H1 (cell line): Measurements from ENCODE around the gene QSOX1. TPM values are rescaled to one million over a fixed set of nuclear protein-coding genes. Genes with fewer than 3 reads are reported as not detected.
A peak's percentile ranks its signal among the peaks of the same experiment; 100 is the strongest.

ENCODE experiments used
- CTCF ChIA-PET: fragments of 300-600 bp; sonication (Branson Sonifier 250); formaldehyde crosslinking; loops from one replicate; lab custom pipeline; 2021; ENCODE audit not compliant: partially characterized antibody; lab: Charles Lee
- POLR2A ChIA-PET: fragments of 300-600 bp; sonication (Branson Sonifier 250); formaldehyde crosslinking; loops from one replicate; lab custom pipeline; 2021; ENCODE audit warnings: inconsistent platforms; ENCODE audit not compliant: partially characterized antibody; lab: Charles Lee
- DNase-seq, 2 experiments: peaks; one replicate each; pipeline versions ENCODE4 v3.0.0 to v3.0.0-alpha.2; 2010 to 2022; ENCODE audit warnings: low spot score in 2 of 2, low read depth in 1 of 2, mixed read lengths in 1 of 2
- FAIRE-seq: peaks from 2 replicates; lab custom pipeline; 2011; peaks lifted over from hg19 to GRCh38; lab: Jason Lieb, UNC
- H2AFZ ChIP-seq: 2 replicates; pipeline ENCODE4 v1.8.1; 2012; ENCODE audit warnings: low read length, inconsistent platforms
- H2AK5ac ChIP-seq: 2 replicates; pipeline ENCODE4 v1.6.1; 2013; ENCODE audit warnings: low read depth, low read length
- H2BK120ac ChIP-seq: replicated peaks from 2 replicates; pipeline ENCODE3; 2013; ENCODE audit warnings: low read depth, low read length, inconsistent platforms
- H2BK12ac ChIP-seq: 2 replicates; pipeline ENCODE4 v1.6.1; 2013; ENCODE audit warnings: low read depth, low read length
- H2BK15ac ChIP-seq: 2 replicates; pipeline ENCODE4 v1.6.1; 2013; ENCODE audit warnings: low read length
- H2BK20ac ChIP-seq: 2 replicates; pipeline ENCODE4 v1.6.1; 2013; ENCODE audit warnings: low read length
- H2BK5ac ChIP-seq: 2 replicates; pipeline ENCODE4 v1.6.1; 2013; ENCODE audit warnings: low read depth, low read length
- H3K14ac ChIP-seq: 2 replicates; pipeline ENCODE4 v1.6.1; 2013; ENCODE audit warnings: inconsistent platforms; ENCODE audit not compliant: insufficient read length
- H3K18ac ChIP-seq: 2 replicates; pipeline ENCODE4 v1.6.1; 2013; ENCODE audit warnings: low read length; ENCODE audit errors: extremely low read depth
- H3K23ac ChIP-seq: 2 replicates; pipeline ENCODE4 v1.6.1; 2013; ENCODE audit warnings: inconsistent platforms; ENCODE audit not compliant: insufficient read length
- H3K23me2 ChIP-seq: 2 replicates; pipeline ENCODE4 v1.6.1; 2013; ENCODE audit warnings: low read depth, low read length
- H3K27ac ChIP-seq: 2 replicates; pipeline ENCODE4 v1.6.1; 2011; ENCODE audit warnings: low read depth, low read length, inconsistent platforms
- H3K27me3 ChIP-seq, 4 experiments: replicated peaks in 1 of 4; 1 replicate in 1 of 4; 2 replicates in 3 of 4; pipeline versions ENCODE4 v1.6.1 to v1.8.1; 2011 to 2013; ENCODE audit warnings: low read length in 3 of 4, mild to moderate bottlenecking in 3 of 4, inconsistent platforms in 2 of 4, mixed read lengths in 2 of 4, moderate library complexity in 1 of 4; ENCODE audit not compliant: control insufficient read depth in 3 of 4, insufficient read depth in 3 of 4; ENCODE audit errors: extremely low read depth in 1 of 4
- H3K36me3 ChIP-seq, 4 experiments: 2 replicates each; pipeline versions ENCODE4 v1.6.1 to v1.8.1; 2011 to 2013; ENCODE audit warnings: mild to moderate bottlenecking in 4 of 4, low read length in 3 of 4, moderate library complexity in 2 of 4, control low read depth in 1 of 4, inconsistent platforms in 1 of 4; ENCODE audit not compliant: insufficient read depth in 4 of 4, control insufficient read depth in 2 of 4
- H3K4ac ChIP-seq: replicated peaks from 2 replicates; pipeline ENCODE3; 2013; ENCODE audit warnings: low read length, low read depth, mixed read lengths, inconsistent platforms; ENCODE audit not compliant: insufficient read length
- H3K4me1 ChIP-seq, 4 experiments: replicated peaks in 1 of 4; 1 replicate in 1 of 4; 2 replicates in 3 of 4; pipeline versions ENCODE4 v1.6.1 to v1.8.1; 2011 to 2013; ENCODE audit warnings: low read length in 3 of 4, inconsistent platforms in 2 of 4, mixed read lengths in 1 of 4; ENCODE audit not compliant: insufficient read depth in 4 of 4, control insufficient read depth in 3 of 4
- H3K4me2 ChIP-seq, 2 experiments: 2 replicates each; pipeline versions ENCODE4 v1.6.1 to v1.8.1; 2011 to 2013; ENCODE audit warnings: low read depth in 2 of 2, low read length in 2 of 2, control low read depth in 1 of 2, inconsistent platforms in 1 of 2, mild to moderate bottlenecking in 1 of 2; ENCODE audit not compliant: insufficient read depth in 1 of 2
- H3K4me3 ChIP-seq, 4 experiments: fragments of 200-600, 300-600 bp in 1 of 4; sonication (generic), shearing (Covaris generic), sonication (Bioruptor Twin) in 1 of 4; 2 replicates each; pipeline versions ENCODE4 v1.5.1 to v1.8.1; 2011 to 2016; ENCODE audit warnings: low read length in 4 of 4, low read depth in 3 of 4, control low read depth in 2 of 4, inconsistent platforms in 2 of 4, mild to moderate bottlenecking in 2 of 4, mixed read lengths in 1 of 4, moderate library complexity in 1 of 4; ENCODE audit not compliant: insufficient read depth in 2 of 4; ENCODE audit errors: extremely low read depth in 1 of 4
- H3K56ac ChIP-seq: replicated peaks from 2 replicates; pipeline ENCODE3; 2013; ENCODE audit warnings: low read depth, mild to moderate bottlenecking, mixed read lengths, low read length, inconsistent platforms; ENCODE audit not compliant: insufficient read length
- H3K79me1 ChIP-seq: 2 replicates; pipeline ENCODE4 v1.6.1; 2013; ENCODE audit warnings: low read depth, low read length, control low read depth
- H3K79me2 ChIP-seq, 2 experiments: 2 replicates each; pipeline versions ENCODE4 v1.6.1 to v1.8.1; 2012 to 2013; ENCODE audit warnings: low read length in 2 of 2, mild to moderate bottlenecking in 2 of 2, inconsistent platforms in 1 of 2; ENCODE audit not compliant: insufficient read depth in 2 of 2, control insufficient read depth in 1 of 2
- H3K9ac ChIP-seq, 4 experiments: replicated peaks in 1 of 4; 1 replicate in 1 of 4; 2 replicates in 3 of 4; pipeline versions ENCODE4 v1.6.1 to v1.8.1; 2011 to 2013; ENCODE audit warnings: low read depth in 3 of 4, low read length in 3 of 4, control low read depth in 2 of 4, mild to moderate bottlenecking in 2 of 4, moderate library complexity in 2 of 4, inconsistent platforms in 1 of 4; ENCODE audit errors: extremely low read depth in 1 of 4
- H3K9me3 ChIP-seq, 2 experiments: 2 replicates each; pipeline versions ENCODE4 v1.6.1 to v1.8.1; 2012 to 2013; ENCODE audit warnings: mild to moderate bottlenecking in 2 of 2, moderate library complexity in 2 of 2, control low read depth in 1 of 2, inconsistent platforms in 1 of 2, low read depth in 1 of 2, low read length in 1 of 2, mixed read lengths in 1 of 2; ENCODE audit not compliant: insufficient read depth in 2 of 2
- H4K20me1 ChIP-seq, 2 experiments: replicated peaks in 1 of 2; 2 replicates each; pipeline versions ENCODE3 to v1.8.1; 2011 to 2013; ENCODE audit warnings: inconsistent platforms in 2 of 2, low read length in 2 of 2, mild to moderate bottlenecking in 1 of 2; ENCODE audit not compliant: insufficient read depth in 2 of 2, control insufficient read depth in 1 of 2
- H4K5ac ChIP-seq: 2 replicates; pipeline ENCODE4 v1.6.1; 2013; ENCODE audit warnings: low read length, low read depth, mixed read lengths, inconsistent platforms; ENCODE audit not compliant: insufficient read length
- H4K8ac ChIP-seq: 2 replicates; pipeline ENCODE4 v1.8.0; 2013; ENCODE audit warnings: mild to moderate bottlenecking, moderate library complexity, low read length, inconsistent platforms; ENCODE audit not compliant: insufficient read depth; ENCODE audit errors: extremely low read depth
- H4K91ac ChIP-seq: replicated peaks from 2 replicates; pipeline ENCODE3; 2013; ENCODE audit warnings: low read length, mixed read lengths, inconsistent platforms; ENCODE audit not compliant: insufficient read length
- ATF2 ChIP-seq: IDR thresholded peaks from 2 replicates; pipeline ENCODE4 v1.6.1; 2012; ENCODE audit warnings: low read length, inconsistent platforms
- CREB1 ChIP-seq: IDR thresholded peaks from 2 replicates; pipeline ENCODE4 v1.6.1; 2012; ENCODE audit warnings: inconsistent platforms
- POLR2AphosphoS5 ChIP-seq: IDR thresholded peaks from 2 replicates; pipeline ENCODE4 v1.6.1; 2011; ENCODE audit warnings: low read depth, low read length
- RBBP5 ChIP-seq: IDR thresholded peaks from 2 replicates; pipeline ENCODE4 v1.7.1; 2012; ENCODE audit warnings: low read depth, mild to moderate bottlenecking, inconsistent platforms, low read length, moderate library complexity, borderline replicate concordance
- SP1 ChIP-seq: IDR thresholded peaks from 2 replicates; pipeline ENCODE4 v1.6.1; 2011; ENCODE audit warnings: low read depth, low read length
- TBP ChIP-seq: IDR thresholded peaks from 2 replicates; pipeline ENCODE4 v1.6.1; 2011; ENCODE audit warnings: low read depth, low read length, improper control_type of control experiment
- WGBS, 2 experiments: shearing (Covaris generic) in 1 of 2; methylation state at CpG; one replicate each; pipeline versions ENCODE4 v1.1.6 to v1.1.7; 2013 to 2015; ENCODE audit warnings: low lambda C conversion rate in 2 of 2, mixed read lengths in 2 of 2, inconsistent platforms in 1 of 2, low coverage in 1 of 2, missing lambda C conversion rate in 1 of 2; ENCODE audit not compliant: insufficient replicate concordance in 2 of 2, insufficient coverage in 1 of 2, insufficient read length in 1 of 2; ENCODE audit errors: extremely low coverage in 1 of 2, missing lambda C conversion rate in 1 of 2; 5-methylcytosine and 5-hydroxymethylcytosine counted together
- long read RNA-seq, 2 experiments: library from RNA in 1 of 2; library from capped mRNA in 1 of 2; stranded (forward); transcript quantifications; one replicate each; pipeline ENCODE4 v2.0.0, GENCODE V29; 2021; ENCODE audit warnings: inconsistent platforms in 1 of 2
- polyA minus RNA-seq, 3 experiments: library from RNA; depleted of rRNA, polyadenylated mRNA; stranded (reverse); fragments of >200 nt; gene quantifications; 1 replicate in 2 of 3; 2 replicates in 1 of 3; pipeline ENCODE4 v1.2.3, GENCODE V29; 2011
- polyA plus RNA-seq, 7 experiments: library from polyadenylated mRNA; depleted of rRNA in 3 of 7; stranded (reverse) in 5 of 7; unstranded in 2 of 7; fragments of >200 nt in 5 of 7; fragments of 200-250 nt in 2 of 7; gene quantifications; 1 replicate in 5 of 7; 2 replicates in 1 of 7; 4 replicates in 1 of 7; pipeline versions ENCODE4 v1.2.1 to v1.2.3, GENCODE V29; 2011 to 2013; ENCODE audit warnings: missing spikeins in 2 of 7, mixed read lengths in 2 of 7
- total RNA-seq: library from RNA; stranded (reverse); fragmentation: NEBNext Ultra II Directional; extraction: Animal tissue kit (Norgen Biotek cat#: 25700); gene quantifications from 2 replicates; pipeline ENCODE4 v1.2.1, GENCODE V29; 2021

The QSOX1 gene
- total RNA-seq (120 and 123 TPM in 2 replicates), polyA plus RNA-seq (2011; rRNA removed) (97.7 and 138 TPM in 2 replicates), polyA minus RNA-seq (2011; rRNA and poly(A)+ RNA removed) (49.7 and 53.7 TPM in 2 replicates)
- polyA plus RNA-seq (2011; cell fraction: cytosol; rRNA removed) = 101 TPM
- 141 TPM for polyA plus RNA-seq (2011; cell fraction: nucleus; rRNA removed)
- 63.7 to 113 TPM (median 105 TPM) in 4 replicates for polyA plus RNA-seq (2012, experiment 1 of 2)
- 94.8 TPM for polyA plus RNA-seq (2012, experiment 2 of 2)
- 126 TPM for polyA plus RNA-seq (2013, experiment 1 of 2)
- 114 TPM for polyA plus RNA-seq (2013, experiment 2 of 2)
- polyA minus RNA-seq (2011; cell fraction: cytosol; rRNA and poly(A)+ RNA removed) = 40.4 TPM
- 28.9 TPM for polyA minus RNA-seq (2011; cell fraction: nucleus; rRNA and poly(A)+ RNA removed)
- long read RNA-seq, experiment 1, full-length matches to known transcripts = 20 of 67 reads
- long read RNA-seq, experiment 1, partial matches to known transcripts = 5 of 67 reads
- long read RNA-seq, experiment 1, other reads (novel, unspliced or antisense) = 42 of 67 reads
- long read RNA-seq, experiment 2, partial matches to known transcripts = 3 of 5 reads
- long read RNA-seq, experiment 2, other reads (novel, unspliced or antisense) = 2 of 5 reads

DNA sequence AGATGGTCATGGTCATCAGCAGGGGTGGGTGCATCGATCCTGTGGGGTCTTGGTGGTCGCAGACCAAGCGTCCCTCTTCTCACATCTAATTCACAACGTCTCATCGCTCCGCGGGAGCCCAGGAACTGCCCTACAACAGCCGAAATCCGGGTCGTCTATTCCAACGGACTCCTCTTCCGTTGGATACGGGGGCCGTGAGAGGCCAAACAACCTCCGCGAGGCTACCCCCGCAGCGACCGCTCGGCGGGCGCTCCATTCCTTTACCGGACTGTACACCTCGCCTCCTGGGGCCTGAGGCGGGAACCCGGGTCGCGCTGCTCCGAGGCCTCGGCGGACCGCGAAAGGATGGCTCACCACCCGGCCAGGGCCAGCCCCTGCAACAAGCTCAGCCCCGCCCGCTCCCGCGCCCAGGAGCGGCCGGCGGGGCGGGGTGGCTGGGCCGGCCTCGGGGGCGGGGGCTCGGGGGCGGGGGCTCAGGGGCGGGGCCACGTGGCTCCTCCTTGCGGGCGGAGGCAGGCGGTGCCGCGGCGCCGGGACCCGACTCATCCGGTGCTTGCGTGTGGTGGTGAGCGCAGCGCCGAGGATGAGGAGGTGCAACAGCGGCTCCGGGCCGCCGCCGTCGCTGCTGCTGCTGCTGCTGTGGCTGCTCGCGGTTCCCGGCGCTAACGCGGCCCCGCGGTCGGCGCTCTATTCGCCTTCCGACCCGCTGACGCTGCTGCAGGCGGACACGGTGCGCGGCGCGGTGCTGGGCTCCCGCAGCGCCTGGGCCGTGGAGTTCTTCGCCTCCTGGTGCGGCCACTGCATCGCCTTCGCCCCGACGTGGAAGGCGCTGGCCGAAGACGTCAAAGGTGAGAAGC, at the start of gene QSOX1:
Gene QSOX1 (plus strand): TSS at position 545 of the 857 bp plus-strand sequence. CDS start 39 bp downstream, at position 584.
- H3K27ac ChIP-seq = no peak within 1 kb of the TSS; the same call in 1 of the 2 replicates
- POLR2A ChIA-PET = interaction anchor here (0.6 to 4.2 kb wide), 5 partner anchors 9 to 25 kb away, joined by 3 to 36 read pairs (median 3); no protein-coding TSS in a partner anchor
- no peak for TF ChIP-seq ATF2
- 0 out of 2 replicates have a peak, but pooled peaks have one; percentile 25 for TF ChIP-seq CREB1
- peak; percentile 53 for TF ChIP-seq TBP
- TF ChIP-seq POLR2AphosphoS5 = peak; percentile 74
- TF ChIP-seq RBBP5 = peak; percentile 77; the same call in 1 of the 2 replicates
- TF ChIP-seq SP1 = no peak

More for the DNA sequence above, at the start of gene QSOX1:
- peak within 1 kb of the TSS; percentile 64 for H3K56ac ChIP-seq
- CTCF ChIA-PET = interaction anchor here (1.0 to 8.1 kb wide), 4 partner anchors 13 to 33 kb away, joined by 3 to 108 read pairs (median 10); no protein-coding TSS in a partner anchor
- peak within 1 kb of the TSS; percentile 78 for H3K18ac ChIP-seq
- H2BK12ac ChIP-seq = no peak within 1 kb of the TSS
- H3K79me1 ChIP-seq = peaks cover 12% of the 10 kb centered on the region
- H2AFZ ChIP-seq = peak within 1 kb of the TSS; percentile 95
- FAIRE-seq (no peak), DNase-seq (peak; percentile 34 to 86)
- peak within 1 kb of the TSS; percentile 83; the same call in 1 of the 2 replicates for H4K8ac ChIP-seq
- H3K4me1 ChIP-seq = peaks cover 1 to 6% (median 3%) of the 10 kb centered on the region in 4 experiments; a peak in 6 of 7 replicates
- H3K4me3 ChIP-seq = peak within 1 kb of the TSS; percentile 85 to 97 (median 96)
- no peak within 1 kb of the TSS for H4K91ac ChIP-seq
- H3K14ac ChIP-seq = no peak within 1 kb of the TSS
- no peak within 1 kb of the TSS for H4K5ac ChIP-seq
- H3K4me2 ChIP-seq = peak within 1 kb of the TSS; percentile 80 to 95
- H2BK15ac ChIP-seq = no peak within 1 kb of the TSS; the same call in 1 of the 2 replicates
- peaks cover 8% of the 10 kb centered on the region for H3K23me2 ChIP-seq
- peaks cover 0 to 15% (median 8%) of the 10 kb centered on the region in 4 experiments; a peak in 6 of 7 replicates for H3K27me3 ChIP-seq
- no peaks in the 10 kb centered on the region for H3K36me3 ChIP-seq
- 1% methylated on average over 72 of the region's 100 CpGs; no CpG with 5 or more reads in 1 of the 2 experiments for WGBS, 2 experiments
- no peak within 1 kb of the TSS for H2AK5ac ChIP-seq
- peaks cover 5 to 32% of the 10 kb centered on the region in 2 experiments; a peak in 3 of 4 replicates for H3K79me2 ChIP-seq
- H2BK20ac ChIP-seq = no peak within 1 kb of the TSS
- H2BK120ac ChIP-seq = no peak within 1 kb of the TSS
- peak within 1 kb of the TSS; percentile 69 to 87 (median 82) for H3K9ac ChIP-seq
- peak within 1 kb of the TSS; percentile 40; the same call in 1 of the 2 replicates for H2BK5ac ChIP-seq
- no peak within 1 kb of the TSS for H3K23ac ChIP-seq
- no peaks in the 10 kb centered on the region for H3K9me3 ChIP-seq
- no peak within 1 kb of the TSS for H3K4ac ChIP-seq
- peaks cover 10 to 13% of the 10 kb centered on the region in 2 experiments for H4K20me1 ChIP-seq
